Measurements from ENCODE around the gene FHAD1.

Gene FHAD1

DNA sequence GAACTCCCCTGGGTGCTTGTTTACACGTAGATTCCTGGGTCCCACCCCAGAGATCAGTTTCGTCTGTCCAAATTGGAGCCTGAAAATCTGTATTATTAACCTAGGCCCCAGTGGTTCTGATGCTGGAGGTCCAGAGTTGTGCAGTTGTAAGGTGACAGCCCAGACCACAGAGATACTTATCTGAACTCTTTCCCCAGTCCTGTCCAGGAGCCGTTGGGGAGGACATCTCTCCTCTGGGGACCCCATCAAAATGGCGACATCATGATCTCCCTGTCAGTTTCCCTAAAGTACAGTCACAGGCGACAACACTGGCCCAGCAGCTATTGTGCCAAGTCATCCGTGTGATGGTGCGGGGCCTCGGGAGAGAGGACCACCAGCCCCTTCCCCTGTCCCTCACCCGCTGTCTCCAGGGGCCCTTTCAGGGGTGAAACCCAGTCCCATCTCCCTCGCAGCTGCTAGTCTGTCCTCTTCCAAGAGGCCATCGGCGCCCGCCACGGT lies 161.9 kb downstream of the FHAD1 start:
- peaks cover 2% of the 10 kb centered on the region for H3K27me3 Mint-ChIP-seq
- no peaks in the 10 kb centered on the region for H3K36me3 Mint-ChIP-seq
- H3K9me3 Mint-ChIP-seq (ENCODE audit: low read depth): no peaks in the 10 kb centered on the region
- no peak overlapping the region for H3K27ac Mint-ChIP-seq
- H3K4me1 Mint-ChIP-seq (ENCODE audit: low read depth): peaks cover 22% of the 10 kb centered on the region
- peak overlapping the region; percentile 80 for H3K4me3 Mint-ChIP-seq

DNA sequence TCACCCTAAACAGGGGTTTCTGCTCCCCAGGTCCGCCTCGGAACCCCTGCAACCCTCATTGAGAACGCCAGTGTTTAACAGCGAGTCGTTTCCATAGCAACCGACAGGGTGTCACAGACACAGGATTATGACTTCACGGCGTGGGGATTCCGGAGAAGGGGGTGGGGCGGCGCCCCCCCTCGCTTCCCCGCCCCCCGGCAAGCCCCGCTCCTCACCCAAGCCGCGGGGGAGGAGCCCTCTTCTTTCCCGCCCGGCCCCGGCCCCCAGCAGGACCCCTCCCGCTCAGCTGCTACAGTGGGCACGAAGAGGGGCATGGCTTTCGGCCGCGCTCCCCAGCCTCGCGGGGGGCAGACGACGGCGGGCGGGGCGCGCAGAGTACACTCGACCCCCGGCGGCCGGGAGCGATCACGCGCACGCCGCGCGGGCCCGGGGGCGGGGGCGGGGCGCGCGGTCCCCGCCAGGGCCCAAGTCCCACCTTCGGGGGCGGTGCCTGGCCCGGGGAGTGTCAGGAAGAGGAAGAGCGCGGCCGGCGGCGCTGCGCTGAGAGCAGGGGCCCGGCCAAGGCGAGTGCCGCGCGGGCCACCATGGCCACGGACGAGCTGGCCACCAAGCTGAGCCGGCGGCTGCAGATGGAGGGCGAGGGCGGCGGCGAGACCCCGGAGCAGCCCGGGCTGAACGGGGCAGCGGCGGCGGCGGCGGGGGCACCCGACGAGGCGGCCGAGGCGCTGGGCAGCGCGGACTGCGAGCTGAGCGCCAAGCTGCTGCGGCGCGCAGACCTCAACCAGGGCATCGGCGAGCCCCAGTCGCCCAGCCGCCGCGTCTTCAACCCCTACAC lies 162.6 kb downstream of the FHAD1 start, which contains the start of gene EFHD2:
Gene EFHD2 (plus strand): TSS at position 501 of the 835 bp plus-strand sequence. CDS start 84 bp downstream, at position 585.
- peaks cover 27% of the 10 kb centered on the region for H3K4me1 Mint-ChIP-seq (ENCODE audit: low read depth)
- H3K9me3 Mint-ChIP-seq (ENCODE audit: low read depth): no peaks in the 10 kb centered on the region
- peak within 1 kb of the TSS; percentile 50 for H3K27ac Mint-ChIP-seq
- H3K4me3 Mint-ChIP-seq: peak within 1 kb of the TSS; percentile 94
- no peaks in the 10 kb centered on the region for H3K36me3 Mint-ChIP-seq
- peaks cover 2% of the 10 kb centered on the region for H3K27me3 Mint-ChIP-seq

- Mint-ChIP-seq H3K36me3 (peaks cover 4% of the 10 kb centered on the region), H3K27ac (peak overlapping the region; percentile 50), H3K27me3 (no peaks in the 10 kb centered on the region), H3K4me3 (peak overlapping the region; percentile 94), H3K9me3 (ENCODE audit: low read depth) (no peaks in the 10 kb centered on the region), H3K4me1 (ENCODE audit: low read depth) (peaks cover 34% of the 10 kb centered on the region)
Measured at GRCh38 chr1:15410223-15410883, 163.3 kb downstream of the FHAD1 start.

- H3K36me3 Mint-ChIP-seq: peaks cover 4% of the 10 kb centered on the region
- peaks cover 39% of the 10 kb centered on the region for H3K4me1 Mint-ChIP-seq (ENCODE audit: low read depth)
- no peaks in the 10 kb centered on the region for H3K27me3 Mint-ChIP-seq
- peak overlapping the region; percentile 94 for H3K4me3 Mint-ChIP-seq
- peak overlapping the region; percentile 50 for H3K27ac Mint-ChIP-seq
- no peaks in the 10 kb centered on the region for H3K9me3 Mint-ChIP-seq (ENCODE audit: low read depth)
Measured at GRCh38 chr1:15410884-15411245, 163.8 kb downstream of the FHAD1 start.

DNA sequence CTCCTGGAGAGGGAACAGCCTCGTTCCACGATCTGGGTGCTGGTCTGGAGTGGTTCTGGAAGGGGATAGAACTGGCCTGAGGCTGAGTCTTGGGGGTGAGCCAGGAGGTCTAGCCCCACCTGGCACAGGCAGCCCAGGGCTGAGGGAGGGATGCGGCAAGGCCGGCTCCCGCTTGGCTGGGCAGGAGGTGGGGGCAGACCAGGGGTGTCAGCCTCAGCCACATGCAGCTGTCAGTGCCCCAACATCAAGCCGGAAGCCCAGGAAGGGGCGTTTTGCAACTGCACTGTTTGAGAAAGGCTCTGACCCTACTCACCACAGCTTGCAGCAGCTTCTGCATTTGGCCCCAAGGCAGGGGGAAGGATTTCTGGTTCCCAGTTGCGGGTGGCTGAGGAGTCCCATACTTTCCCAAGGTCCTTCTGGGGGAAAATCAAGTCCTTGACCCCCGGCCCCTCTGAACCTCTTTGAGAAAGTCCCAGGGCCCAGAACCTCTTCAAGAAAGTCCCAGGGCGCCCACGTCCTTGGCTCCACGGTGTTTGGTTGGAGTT lies 164.6 kb downstream of the FHAD1 start:
- Mint-ChIP-seq H3K36me3 (peaks cover 4% of the 10 kb centered on the region), H3K4me3 (peak overlapping the region; percentile 94), H3K27me3 (no peaks in the 10 kb centered on the region), H3K4me1 (ENCODE audit: low read depth) (peaks cover 47% of the 10 kb centered on the region), H3K27ac (peak overlapping the region; percentile 54), H3K9me3 (ENCODE audit: low read depth) (no peaks in the 10 kb centered on the region)

DNA sequence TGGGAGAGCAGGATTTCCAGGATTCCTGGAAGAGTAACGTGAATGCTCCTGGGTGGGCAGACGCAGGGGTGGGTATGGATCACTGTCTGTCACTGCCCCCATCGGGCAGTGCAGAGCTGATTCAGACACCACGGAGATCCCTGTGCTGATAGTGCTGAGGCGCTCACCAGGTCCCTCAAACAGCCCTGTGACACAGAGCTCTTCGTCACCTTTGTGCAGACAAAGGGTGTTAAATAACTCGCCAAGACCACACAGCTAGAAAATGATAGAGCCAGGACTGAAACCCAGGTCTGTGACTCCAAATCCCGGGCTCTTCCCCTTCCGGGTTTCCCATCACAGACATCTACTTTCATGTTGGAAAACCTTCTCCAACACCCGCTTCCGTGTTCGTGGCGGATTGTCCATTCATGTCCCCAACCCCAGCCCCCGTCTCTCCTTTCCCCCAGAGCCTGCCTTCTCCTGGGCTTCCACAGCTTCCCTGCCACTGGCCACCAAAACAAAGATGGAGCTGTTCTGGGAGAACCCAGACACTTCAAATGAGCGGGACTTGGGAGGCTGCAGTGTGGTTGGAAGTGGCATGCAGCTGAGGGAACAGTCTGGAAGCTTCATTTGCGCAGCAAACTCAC lies 165.3 kb downstream of the FHAD1 start:
- no peaks in the 10 kb centered on the region for H3K27me3 Mint-ChIP-seq
- H3K27ac Mint-ChIP-seq: peak overlapping the region; percentile 54
- no peaks in the 10 kb centered on the region for H3K9me3 Mint-ChIP-seq (ENCODE audit: low read depth)
- peaks cover 54% of the 10 kb centered on the region for H3K4me1 Mint-ChIP-seq (ENCODE audit: low read depth)
- peak overlapping the region; percentile 94 for H3K4me3 Mint-ChIP-seq
- peaks cover 4% of the 10 kb centered on the region for H3K36me3 Mint-ChIP-seq

GRCh38 chr1:15412843-15413242 lies 165.8 kb downstream of the FHAD1 start:
- no peaks in the 10 kb centered on the region for H3K27me3 Mint-ChIP-seq
- H3K27ac Mint-ChIP-seq: no peak overlapping the region
- peaks cover 59% of the 10 kb centered on the region for H3K4me1 Mint-ChIP-seq (ENCODE audit: low read depth)
- H3K4me3 Mint-ChIP-seq: peak overlapping the region; percentile 94
- peaks cover 4% of the 10 kb centered on the region for H3K36me3 Mint-ChIP-seq
- H3K9me3 Mint-ChIP-seq (ENCODE audit: low read depth): no peaks in the 10 kb centered on the region

- H3K27ac Mint-ChIP-seq: no peak overlapping the region
- H3K9me3 Mint-ChIP-seq (ENCODE audit: low read depth): no peaks in the 10 kb centered on the region
- H3K36me3 Mint-ChIP-seq: peaks cover 4% of the 10 kb centered on the region
- no peaks in the 10 kb centered on the region for H3K27me3 Mint-ChIP-seq
- no peak overlapping the region for H3K4me3 Mint-ChIP-seq
- peaks cover 66% of the 10 kb centered on the region for H3K4me1 Mint-ChIP-seq (ENCODE audit: low read depth)
Measured at GRCh38 chr1:15413563-15414444, 166.8 kb downstream of the FHAD1 start.

DNA sequence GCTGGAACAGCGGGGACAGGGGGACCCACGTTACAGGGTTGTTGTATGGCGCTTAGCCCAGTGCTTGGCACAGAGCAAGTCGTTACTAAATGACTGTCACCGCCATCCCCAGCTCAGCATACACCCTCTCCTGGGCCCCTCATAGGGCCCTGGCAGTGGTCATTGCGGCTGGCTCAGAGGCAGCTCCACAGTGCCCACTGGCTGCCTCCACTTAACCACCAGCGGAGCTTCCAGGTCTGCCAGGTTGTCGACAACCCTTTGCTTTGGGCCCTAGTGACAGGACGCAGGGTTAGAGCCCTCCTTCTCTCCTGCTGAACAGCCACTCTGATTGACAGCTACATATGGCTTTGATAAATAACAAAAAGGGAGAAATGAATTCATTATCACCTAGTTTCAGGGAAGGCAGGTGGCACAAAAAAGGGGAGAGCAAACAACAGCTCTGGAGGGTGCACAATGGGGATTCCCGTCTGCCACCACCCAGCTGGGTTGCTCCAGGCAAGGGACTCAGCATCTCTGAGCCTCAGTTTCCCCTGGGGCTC lies 167.5 kb downstream of the FHAD1 start:
- no peak overlapping the region for H3K27ac Mint-ChIP-seq
- H3K27me3 Mint-ChIP-seq: no peaks in the 10 kb centered on the region
- H3K4me3 Mint-ChIP-seq: no peak overlapping the region
- H3K9me3 Mint-ChIP-seq (ENCODE audit: low read depth): no peaks in the 10 kb centered on the region
- peaks cover 61% of the 10 kb centered on the region for H3K4me1 Mint-ChIP-seq (ENCODE audit: low read depth)
- peaks cover 4% of the 10 kb centered on the region for H3K36me3 Mint-ChIP-seq

DNA sequence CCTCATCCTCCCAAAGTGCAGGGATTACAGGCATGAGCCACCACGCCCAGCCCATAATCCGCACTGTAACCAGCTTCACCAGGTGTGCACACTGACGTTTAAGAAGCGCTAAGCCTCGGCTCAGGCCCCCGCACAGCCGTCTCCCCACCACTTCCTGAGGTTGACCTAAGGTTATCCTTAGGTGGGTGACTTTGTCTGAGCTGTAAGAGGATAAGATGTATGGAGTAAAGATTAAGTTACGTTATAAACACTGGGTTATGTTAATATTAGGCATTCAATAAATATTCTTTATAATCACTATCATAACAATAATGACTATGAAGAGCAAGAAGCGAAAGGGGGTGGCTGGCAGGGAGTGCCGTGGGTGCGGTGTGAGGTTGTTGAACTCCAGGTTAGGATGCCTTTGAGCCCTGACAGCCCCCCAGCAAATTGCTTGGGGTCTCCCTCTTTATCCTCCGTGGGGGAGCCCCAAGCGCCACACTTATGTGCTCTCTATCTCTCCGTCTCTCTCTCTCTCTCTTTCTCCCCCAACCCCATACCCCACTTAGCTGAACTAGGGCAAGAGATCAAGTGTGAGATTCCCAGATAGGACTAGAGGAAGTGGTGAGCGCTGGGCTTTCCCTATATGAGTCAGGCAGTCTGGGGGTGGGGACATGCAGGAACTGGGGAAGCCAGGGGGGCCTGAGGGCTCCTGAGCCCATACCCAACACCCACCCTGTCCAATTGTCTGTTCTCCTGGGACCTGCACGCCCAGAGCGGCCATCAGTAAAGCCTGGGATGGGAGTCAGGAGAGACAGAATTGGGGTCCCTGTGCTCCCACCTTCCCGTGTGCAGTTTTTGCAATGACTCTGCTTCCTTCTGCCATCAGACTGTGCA lies 170.3 kb downstream of the FHAD1 start:
- Mint-ChIP-seq H3K4me1 (ENCODE audit: low read depth) (peaks cover 56% of the 10 kb centered on the region), H3K4me3 (peak overlapping the region; percentile 76), H3K9me3 (ENCODE audit: low read depth) (no peaks in the 10 kb centered on the region), H3K27ac (peak overlapping the region; percentile 79), H3K36me3 (peaks cover 7% of the 10 kb centered on the region), H3K27me3 (no peaks in the 10 kb centered on the region)

DNA sequence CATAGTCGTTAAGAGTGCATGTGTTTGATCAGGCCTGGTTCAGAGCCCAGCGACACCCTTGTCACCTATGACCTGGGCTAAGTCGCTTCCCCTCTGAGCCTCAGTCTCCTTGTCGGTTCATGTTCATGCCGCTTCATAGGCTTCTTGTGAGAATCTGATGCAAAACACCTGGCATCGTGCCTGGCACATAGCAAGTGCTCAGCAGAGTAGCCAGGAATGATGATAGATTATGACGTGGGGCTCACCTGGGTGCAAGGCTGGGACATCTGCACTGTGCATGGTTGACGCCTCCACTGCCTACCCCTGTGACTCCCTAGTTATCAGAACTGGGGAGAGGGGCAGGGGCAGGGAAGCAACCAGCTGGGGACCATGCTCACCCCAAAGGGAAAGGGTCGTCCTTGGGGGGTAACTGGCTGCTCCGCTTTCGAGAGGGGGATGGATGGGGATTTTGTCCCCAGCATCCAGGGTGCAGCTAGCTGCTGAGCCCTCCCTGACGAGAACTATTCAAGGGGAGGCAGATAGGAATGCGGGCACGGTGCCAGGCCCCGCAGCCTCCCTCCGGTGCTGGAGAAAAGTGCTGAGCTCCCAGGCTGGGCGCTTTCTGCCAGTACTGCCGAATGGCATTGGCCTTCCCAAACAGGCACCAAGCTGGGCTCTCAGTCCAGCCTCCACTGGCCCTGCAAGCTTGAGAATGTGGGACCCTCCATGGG lies 171.9 kb downstream of the FHAD1 start:
- Mint-ChIP-seq H3K4me3 (peak overlapping the region; percentile 22), H3K36me3 (peaks cover 7% of the 10 kb centered on the region), H3K27ac (no peak overlapping the region), H3K9me3 (ENCODE audit: low read depth) (no peaks in the 10 kb centered on the region), H3K4me1 (ENCODE audit: low read depth) (peaks cover 48% of the 10 kb centered on the region), H3K27me3 (no peaks in the 10 kb centered on the region)

GRCh38 chr1:15420853-15421465 lies 173.9 kb downstream of the FHAD1 start:
- H3K27ac Mint-ChIP-seq: no peak overlapping the region
- H3K9me3 Mint-ChIP-seq (ENCODE audit: low read depth): no peaks in the 10 kb centered on the region
- H3K36me3 Mint-ChIP-seq: peaks cover 2% of the 10 kb centered on the region
- H3K4me3 Mint-ChIP-seq: no peak overlapping the region
- H3K4me1 Mint-ChIP-seq (ENCODE audit: low read depth): peaks cover 32% of the 10 kb centered on the region
- no peaks in the 10 kb centered on the region for H3K27me3 Mint-ChIP-seq
